Measurements from ENCODE around the gene PAQR7.

The PAQR7 gene

GRCh38 chr1:25815208-25816111 is 60.0 kb downstream of the PAQR7 start:
- DNase-seq (ENCODE audit: low read depth, low spot score), result no peak
- in situ Hi-C loops (cut with HindIII; ENCODE audit: low sequenced_read_pairs), result no loop called here
- no peak for TF ChIP-seq CTCF (IDR thresholded peaks at IDR 0.05; ENCODE audit: low read depth, low read length)
- H3K4me3 ChIP-seq (ENCODE audit: low read depth, low read length), result no peak overlapping the region

GRCh38 chr1:25814549-25815087 is 60.9 kb downstream of the PAQR7 start:
- DNase-seq (ENCODE audit: low read depth, low spot score), result no peak
- H3K4me3 ChIP-seq (ENCODE audit: low read depth, low read length), result no peak overlapping the region
- no peak for TF ChIP-seq CTCF (IDR thresholded peaks at IDR 0.05; ENCODE audit: low read depth, low read length)
- in situ Hi-C loops (cut with HindIII; ENCODE audit: low sequenced_read_pairs), result no loop called here

- in situ Hi-C loops (cut with HindIII; ENCODE audit: low sequenced_read_pairs), result no loop called here
- TF ChIP-seq CTCF (IDR thresholded peaks at IDR 0.05; ENCODE audit: low read depth, low read length), result no peak
- H3K4me3 ChIP-seq (ENCODE audit: low read depth, low read length), result no peak overlapping the region
- no peak for DNase-seq (ENCODE audit: low read depth, low spot score)
These were observed 61.6 kb downstream of the PAQR7 start for GRCh38 chr1:25813734-25814471.

GRCh38 chr1:25813071-25813733 is 62.3 kb downstream of the PAQR7 start:
- in situ Hi-C loops (cut with HindIII; ENCODE audit: low sequenced_read_pairs), result no loop called here
- DNase-seq (ENCODE audit: low read depth, low spot score), result no peak
- no peak overlapping the region for H3K4me3 ChIP-seq (ENCODE audit: low read depth, low read length)
- TF ChIP-seq CTCF (IDR thresholded peaks at IDR 0.05; ENCODE audit: low read depth, low read length), result no peak

Data from astrocyte of the spinal cord (primary cell).